NCI-H345 treated with DMSO at 0.1 percent for 48 hours (cell line): ENCODE results near the gene PPM1N.

Experiments used
- DNase-seq: peaks from one replicate; lab custom pipeline; 2025; ENCODE audit not compliant: unreplicated experiment; lab: John Stamatoyannopoulos, UW

Gene PPM1N

DNA sequence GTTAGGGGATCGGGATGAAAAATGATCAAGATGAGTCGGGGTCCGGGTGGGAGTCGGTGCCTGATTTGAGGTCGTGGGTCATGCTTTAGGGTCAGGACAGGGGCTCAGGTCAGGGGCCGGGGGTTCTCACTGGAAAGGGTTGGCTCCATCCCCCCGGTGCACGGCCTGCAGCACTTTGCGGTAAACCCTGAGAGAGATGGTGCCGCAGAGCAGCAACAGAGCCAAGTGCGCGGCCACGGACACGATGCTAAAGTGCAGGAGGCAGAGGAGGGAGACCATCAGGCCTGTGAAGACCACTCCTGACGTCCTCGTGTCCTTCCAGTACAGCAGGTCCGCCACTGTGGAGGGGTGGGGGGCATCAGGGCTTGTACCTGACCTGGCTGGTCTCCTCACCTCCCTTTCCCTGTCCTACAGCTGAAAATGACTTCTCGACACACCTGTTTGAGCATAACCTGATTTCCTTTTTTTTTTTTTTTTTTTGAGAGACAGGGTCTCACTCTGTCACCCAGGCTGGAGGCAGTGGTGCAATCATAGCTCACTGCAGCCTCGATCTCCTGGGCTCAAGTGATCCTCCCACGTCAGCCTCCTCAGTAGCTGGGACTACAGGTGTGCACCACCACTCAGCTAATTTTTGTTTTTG is 8.9 kb upstream of the PPM1N start:
- no peak for DNase-seq

DNA sequence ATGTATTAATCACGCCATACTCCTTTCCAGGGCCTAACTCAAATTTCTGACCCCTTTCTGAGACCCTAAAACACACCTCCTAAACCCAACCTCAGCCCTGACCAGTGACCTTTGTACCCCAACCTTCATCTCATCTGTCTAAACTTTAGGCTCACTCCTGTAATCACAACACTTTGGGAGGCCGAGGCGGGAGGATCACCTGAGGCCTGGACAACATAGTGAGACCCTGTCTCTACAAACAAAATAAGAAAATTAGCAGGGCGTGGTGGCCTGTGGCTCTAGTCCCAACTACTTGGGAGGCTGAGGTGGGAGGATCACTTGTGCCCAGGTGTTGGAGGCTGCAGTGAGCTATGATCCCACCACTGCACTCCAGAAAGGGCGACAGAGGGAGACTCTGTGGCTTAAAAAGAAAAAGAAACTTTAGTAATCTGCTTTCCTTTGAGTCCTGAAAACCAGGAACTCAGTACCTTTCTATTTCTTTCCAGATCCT is 6.1 kb upstream of the PPM1N start:
- no peak for DNase-seq

DNA sequence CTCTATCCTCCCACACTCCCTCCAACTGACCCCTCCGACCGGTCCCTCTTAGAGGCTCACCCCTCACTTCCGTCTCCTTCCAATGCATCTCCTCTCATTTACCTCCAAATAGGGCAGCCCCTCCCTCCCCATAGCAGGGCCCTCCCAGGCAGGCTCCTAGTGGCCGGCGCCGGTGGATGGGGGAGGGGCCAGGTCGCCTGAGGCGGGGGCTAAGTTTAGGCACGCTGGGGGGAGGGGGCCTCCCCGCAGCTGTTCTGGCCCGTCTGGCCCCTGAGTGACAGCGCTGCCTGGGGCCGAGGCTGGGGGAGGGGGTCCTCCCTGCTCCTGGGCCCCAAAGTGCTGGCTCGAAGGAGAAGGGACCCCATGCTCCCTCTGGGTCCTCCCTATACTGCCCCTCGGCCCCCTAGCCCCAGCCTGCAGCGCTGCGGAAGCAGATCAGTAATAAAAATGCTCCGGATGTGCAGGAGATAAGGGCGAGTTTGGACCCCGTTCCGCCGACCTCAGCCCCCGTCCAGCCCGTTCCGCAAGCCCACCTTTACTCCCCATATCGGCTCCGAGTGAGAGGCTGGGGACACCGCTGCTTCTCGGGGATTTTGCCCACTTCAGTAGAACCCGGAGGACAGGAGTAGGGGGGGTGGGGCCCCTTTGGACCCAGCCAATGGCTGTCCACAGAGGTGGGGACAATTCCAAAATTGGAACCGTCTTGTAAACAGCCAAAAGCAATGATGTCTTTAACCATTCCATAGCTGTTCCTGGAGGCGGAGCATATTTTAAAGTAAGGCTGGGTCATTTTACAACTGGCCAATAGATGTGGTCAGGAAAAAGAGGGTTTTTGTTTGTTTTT is 5.4 kb upstream of the PPM1N start:
- no peak for DNase-seq

DNA sequence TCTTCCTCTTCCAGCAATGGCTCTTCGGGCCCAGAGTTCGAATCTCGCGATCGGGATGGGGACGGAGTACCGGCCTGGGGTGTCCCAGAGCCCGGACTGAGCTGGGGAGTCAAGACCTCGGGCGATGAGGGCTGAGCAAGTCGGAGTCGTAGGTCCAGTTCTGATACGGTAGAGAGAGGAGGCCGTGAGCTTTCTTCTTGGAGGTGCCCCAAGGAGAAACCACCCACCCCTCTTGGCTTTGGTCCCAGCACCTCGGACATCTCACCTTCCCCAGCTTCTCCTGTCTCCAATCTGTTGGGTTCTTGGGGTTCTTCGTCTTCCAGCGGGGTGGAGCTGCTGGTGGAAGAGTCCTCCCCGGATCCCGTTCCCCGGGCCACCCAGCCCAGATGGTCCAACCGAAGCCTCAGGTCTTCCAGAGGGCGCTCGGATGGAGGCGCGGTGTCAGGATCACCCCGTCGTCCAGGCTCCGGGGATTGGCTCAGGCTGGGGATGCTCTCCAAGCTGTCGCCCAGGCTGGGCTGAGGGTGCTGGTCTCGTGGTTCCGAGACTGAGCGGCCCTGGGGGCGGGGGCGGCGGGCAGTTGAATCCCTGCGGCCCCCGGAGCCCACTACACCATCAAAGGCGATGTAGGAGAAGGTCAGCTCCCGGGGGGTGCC is 3.9 kb upstream of the PPM1N start:
- no peak for DNase-seq

DNA sequence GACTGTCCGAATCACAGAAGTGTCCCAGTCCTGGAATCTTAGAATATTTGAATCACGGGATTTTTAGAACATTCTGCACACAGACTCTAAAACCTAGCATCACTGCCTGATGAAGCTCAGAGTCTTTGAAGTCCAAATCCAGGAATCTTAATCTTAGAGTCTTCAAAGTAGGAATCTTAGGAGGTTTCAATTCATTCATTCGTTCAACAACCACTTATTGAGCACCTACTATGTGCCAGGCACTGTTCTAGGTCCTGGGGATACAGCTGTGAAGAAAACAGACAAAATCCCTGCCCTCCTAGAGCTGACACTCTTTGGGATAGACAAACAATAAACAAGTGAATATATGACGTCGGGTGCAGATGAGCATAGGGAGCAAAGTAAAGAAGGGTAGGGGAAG is 3.1 kb upstream of the PPM1N start:
- no peak for DNase-seq

DNA sequence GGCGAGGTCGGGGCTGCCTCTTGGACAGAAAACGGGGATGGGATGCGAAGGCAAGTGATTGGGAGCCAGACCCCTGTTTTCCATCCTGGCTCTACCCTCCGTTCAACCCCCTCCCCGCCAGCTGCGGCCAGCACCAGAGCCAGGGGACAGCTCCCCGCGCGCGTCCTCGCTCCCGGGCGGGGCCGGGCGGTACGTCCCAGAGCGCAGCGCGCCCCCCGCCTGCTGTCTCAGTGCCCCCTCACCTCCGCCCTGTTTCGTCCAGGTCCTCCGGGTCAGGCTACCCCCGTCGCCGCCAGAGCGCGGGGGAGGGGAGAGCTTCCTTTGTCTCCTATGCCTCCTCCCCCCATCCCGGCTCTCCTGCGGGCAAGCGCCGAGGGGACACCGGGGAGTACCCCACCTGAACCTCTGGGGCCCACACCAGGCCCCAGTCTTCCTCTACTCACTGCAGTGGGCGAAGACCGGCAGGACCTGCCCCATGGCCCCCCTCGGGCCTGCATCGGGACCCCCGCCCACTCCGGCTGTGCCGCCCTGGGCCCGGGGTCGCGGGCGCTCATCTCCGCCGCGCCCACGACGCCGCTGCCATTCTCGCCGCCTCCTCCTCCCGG is 1.8 kb upstream of the PPM1N start:
- DNase-seq = no peak

DNA sequence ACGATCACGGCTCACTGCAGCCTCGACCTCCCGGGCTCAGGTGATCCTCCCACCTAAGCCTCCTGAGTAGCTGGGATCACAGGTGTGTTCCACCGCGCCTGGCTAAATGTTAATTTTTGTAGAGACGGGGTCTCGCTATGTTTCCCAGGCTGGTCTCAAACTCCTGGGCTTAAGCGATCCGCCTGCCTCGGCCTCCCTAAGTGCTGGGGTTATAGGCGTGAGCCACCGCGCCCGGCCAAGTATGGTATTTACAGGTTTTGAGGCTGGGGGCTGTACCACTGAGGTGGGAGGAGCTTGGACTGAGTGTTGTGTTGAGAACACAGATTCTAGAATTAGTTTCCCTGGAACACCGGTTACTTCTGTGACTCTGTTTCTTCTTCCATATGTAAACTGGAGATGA is 452 bp upstream of the PPM1N start:
- no peak for DNase-seq

DNA sequence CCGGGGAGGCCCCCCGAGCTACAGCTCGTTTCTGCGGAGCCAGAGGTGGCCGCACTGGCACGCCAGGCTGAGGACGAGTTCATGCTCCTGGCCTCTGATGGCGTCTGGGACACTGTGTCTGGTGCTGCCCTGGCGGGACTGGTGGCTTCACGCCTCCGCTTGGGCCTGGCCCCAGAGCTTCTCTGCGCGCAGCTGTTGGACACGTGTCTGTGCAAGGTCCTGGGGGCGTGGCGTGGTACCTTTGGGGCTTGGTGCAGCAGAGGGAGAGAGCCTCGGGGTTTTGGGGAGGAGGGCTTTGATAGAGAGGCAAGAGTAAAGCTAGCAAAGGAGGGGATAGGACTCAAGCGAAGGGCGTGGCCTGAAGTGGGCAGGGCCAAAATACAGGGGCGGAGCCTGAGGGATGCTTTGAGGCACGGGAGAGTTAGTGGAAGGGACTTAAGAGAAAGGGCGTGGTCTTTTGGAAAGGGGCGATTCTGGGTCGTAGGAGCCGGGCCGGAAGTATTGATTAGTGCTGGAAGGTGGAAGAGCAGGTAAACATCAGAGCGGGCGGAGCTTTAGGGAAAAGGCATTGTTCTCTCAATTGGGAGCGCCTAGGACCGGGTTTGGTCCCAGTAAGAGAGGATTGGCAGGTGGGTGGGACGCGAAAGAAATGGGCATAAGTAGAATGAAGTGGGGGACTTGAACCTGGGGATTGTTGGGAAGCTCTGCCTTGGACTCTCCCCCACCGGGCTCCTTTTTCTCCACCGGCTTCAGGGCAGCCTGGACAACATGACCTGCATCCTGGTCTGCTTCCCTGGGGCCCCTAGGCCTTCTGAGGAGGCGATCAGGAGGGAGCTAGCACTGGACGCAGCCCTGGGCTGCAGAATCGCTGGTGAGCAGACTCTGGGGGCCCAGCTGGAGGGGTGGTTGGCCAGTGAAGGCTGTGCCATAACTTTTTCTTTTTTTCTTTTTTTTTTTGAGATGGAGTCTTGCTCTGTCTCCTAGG is 1.2 kb downstream of the PPM1N start:
- peak; percentile 24 for DNase-seq

DNA sequence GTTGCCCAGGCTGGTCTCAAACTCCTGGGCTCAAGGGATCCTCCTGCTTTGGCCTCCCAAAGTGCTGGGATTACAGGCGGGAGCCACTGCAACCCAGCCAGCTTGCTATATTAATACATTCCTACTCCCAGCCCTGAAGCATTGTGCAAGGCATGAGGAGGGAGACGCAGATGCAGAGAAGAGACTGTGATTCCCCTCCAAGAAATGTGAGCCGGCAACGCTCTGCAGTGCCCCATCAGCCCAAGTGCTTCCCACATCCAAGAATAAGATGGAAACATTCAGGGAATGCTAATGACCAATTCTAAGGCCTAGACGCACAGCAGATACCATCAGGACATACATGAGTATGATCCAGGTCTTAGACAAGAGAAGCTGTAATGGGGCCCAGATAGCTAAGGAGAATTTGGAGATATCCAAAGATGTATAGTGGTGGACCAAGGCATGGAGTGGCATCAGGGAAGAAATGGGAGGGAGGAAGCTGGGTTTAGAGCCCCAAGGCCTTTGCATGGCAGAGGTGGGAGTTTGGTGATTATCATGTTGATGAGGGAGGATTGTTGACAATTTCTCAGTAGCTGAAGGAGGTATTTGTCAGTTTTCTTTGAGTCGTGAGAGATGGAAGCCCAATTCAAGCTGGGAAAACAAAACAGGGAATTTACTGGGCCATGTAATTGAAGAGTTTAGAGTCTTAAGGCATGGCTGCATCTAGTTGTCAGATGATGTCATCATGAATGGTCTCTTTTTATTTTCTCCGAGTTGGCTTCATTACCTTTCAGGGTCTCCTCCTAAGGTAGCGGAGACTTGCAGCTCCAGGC is 2.9 kb downstream of the PPM1N start:
- no peak for DNase-seq

DNA sequence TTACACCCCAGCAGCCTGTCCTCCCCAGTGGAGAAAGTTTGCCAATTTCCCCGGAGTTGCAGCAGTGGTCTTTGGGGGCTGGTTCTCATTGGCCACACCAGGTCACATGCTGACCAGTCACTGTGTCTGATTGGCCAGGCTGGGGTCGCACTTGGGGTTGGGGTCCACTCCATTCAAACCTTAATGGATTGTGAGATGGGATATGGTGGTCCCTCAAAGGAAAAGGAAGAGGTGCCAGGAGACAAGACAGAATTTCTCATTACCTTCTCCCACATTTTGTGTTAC is 3.4 kb downstream of the PPM1N start:
- DNase-seq = no peak

DNA sequence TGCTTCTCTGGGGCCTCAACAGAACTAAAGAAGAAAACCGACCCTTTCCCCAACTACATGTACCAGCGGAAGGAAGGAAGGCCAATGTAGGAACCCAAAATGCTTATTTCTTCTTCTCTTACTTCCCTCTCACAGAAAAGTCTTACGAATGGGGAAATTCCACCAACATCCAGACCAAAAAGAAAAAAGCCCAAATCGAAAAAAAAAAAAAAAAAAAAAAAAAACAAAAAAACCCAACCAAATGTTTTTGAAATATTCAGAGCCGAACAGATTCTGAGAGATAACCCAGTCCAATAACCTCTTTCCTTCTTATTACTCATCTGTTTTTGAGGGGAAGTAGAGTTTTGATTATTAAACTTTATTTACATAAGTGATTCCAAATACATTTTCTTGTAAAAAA is 3.9 kb downstream of the PPM1N start:
- DNase-seq = no peak

DNA sequence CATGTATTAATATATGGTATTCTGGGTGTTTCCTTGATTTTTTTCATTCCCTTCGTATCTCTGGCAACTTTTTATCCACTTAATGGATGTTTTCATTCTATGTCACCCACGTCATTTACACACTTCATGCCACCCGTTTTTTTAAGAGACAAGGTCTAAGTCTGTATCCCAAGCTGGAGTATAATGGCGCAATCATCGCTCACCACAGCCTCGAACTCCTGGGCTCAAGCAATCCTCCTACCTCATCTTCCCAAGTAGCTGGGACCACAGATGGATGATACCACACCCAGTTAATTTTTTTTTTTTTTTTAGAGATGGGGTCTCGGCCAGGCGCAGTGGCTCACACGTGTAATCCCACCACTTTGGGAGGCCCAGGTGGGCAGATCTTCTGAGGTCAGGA is 5.7 kb downstream of the PPM1N start:
- no peak for DNase-seq

DNA sequence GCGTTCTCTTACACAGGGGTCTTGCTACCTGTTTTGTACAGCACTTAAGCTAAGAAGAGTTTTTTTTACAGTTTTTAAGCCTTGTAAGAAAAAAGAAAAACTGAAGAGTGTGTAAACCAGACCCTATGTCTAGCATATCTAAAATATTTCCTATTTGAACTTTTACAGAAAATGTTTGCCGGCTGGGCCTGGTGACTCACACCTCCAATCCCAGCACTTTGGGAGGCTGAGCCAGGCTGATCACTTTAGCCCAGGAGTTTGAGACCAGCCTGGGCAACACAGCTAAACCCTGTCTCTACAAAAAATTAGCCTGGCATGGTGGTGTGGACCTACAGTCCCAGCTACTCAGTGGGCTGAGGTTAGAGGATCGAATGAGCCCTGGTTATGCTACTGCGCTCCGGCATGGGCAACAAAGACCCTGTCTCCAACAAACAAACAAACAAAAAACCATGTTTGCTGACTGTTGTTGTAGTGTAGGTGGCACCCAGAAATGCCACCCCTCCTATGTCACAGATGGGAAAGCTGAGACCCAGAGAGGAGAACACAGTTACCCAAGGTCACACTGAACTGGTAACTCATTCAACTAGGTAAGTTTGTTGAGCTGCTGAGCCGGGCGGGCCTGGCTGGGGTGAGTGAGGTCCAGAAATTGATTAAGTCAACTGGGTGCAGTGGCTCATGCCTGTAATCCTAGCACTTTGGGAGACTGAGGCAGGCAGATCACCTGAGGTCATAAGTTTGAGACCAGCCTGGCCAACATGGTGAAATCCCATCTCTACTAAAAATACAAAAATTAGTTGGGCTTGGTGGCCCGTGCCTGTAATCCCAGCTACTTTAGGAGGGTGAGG is 7.1 kb downstream of the PPM1N start:
- no peak for DNase-seq

DNA sequence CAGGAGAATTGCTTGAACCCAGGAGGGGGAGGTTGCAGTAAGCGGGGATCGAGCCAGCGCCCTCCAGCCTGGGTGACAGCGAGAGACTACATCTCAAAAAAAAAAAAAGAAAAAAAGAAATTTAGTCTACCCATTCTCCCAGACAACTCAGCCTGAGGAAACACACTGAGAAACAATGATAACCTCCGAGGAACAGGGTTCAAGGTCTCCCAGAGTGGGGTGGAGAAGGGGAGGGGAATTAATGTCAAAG is 7.7 kb downstream of the PPM1N start:
- DNase-seq = no peak

DNA sequence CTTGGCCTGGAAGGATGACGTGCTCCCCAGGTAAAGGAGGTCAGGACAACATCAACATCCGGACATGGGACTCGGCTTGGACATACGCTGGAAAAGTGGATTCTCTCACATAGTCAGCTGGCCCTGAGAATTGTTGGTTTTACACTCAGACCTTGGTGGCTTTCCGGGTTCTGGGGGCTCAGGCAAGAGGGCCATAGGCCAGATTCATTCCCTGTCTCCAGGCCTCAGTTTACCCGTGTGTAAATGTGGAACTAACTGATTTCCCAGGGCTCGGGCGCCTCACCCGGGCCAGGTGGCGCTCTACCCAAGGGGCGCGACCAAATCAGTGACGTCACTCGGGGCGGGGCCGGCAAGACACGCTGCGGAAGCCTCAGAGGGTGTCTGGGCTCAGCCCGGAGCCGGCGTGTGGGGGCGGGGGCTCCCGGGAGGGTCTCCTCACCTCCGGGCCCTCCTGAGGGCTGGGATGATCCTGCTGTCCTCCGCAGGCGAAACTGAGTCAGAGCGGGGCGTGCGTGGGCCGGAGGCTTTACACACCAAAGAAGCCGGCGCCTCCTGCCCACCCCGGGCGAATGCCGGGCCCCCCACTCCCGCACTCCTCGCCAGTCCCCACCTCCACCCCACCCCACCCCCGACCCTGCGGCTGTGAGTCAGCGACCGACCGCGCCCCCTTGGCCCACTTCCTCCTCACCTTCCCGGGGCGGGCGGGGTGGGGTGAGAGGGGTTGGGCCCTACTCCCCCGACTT is 8.2 kb downstream of the PPM1N start:
- DNase-seq = peak; percentile 52

DNA sequence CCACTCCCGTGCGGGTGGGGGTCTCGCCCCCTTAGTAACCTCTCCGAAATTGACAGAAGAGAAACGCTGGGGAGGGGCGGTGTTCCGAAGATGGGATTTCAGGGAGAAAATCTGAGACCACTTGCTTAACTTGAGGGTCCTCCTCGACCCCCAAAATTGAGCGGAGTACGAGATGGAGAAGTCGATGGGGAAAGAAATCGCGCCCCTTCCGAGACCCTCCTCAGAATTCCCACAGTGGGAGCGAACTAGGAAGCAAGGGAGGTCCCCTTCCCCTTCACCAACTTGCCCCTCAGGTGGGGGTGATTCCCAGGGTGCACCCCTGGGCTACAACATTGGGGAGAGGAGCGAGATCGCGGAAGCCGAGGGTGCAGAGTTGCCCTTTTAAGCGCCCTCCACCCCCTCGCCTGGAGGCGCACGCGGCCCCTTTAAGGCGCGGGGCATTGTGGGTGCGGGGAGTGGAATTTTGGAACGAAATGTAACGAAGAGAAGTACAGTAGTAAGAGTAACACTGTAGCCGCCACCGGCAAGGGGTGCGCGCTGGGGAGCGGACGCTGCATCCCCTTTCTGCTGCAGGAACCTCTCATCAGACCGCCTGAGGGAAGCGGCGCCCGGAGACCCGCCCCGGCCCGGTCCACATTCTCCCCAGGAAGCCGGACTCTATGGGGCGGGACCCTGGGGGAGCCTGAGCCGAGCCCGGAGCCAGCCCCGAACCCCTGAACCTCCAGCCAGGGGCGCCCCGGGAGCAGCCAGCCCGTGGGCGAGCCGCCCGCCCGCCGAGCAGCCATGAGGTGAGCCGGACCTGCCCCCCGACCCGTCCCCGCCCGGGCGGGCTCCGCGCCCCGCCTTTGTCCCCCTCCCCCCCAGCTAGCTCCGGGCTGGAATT is 9.0 kb downstream of the PPM1N start, which contains the start of gene VASP:
Gene VASP (plus strand): TSS at position 491 of the 883 bp plus-strand sequence. CDS start 293 bp downstream, at position 784.
- no peak for DNase-seq

DNA sequence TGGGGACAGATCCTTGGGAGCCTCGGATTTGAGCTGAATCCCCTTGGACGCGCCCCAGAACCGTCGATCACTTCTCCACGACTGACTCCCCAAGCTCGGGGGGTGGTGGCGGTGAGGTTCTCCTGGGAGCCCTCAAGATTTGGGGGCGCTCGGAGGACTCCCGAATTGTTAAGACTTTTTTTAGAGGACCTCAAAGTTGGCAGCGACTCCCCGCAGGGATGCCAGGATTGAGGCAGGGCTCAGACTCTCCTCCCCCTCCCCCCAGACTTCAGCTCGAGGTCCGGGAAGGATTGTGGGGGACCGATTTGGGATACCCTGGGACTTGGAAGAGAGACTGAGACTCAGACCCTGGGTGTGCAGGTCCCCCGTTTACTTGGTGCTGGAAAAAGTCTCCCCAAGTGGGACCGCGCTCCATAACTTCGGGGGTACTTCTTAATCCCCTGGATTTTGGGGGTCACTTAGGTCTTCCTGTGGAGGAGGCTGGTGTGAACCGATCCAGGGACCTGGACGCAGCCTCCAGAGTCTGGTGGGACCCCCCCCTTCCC is 9.7 kb downstream of the PPM1N start:
- DNase-seq = no peak
